Fibroblast of skin of left biceps (primary cell): ENCODE measurements around the gene WHAMM.
"Not testable (repeated sequence)": the region's sequence is repeated elsewhere in the genome, so short reads cannot be mapped to it uniquely, and the experiment has no call there.

Experiments used
- DNase-seq, 2 experiments: peaks; one replicate each; pipeline ENCODE4 v3.0.0-alpha.2; 2013; ENCODE audit warnings: low read depth in 2 of 2

WHAMM gene

DNA sequence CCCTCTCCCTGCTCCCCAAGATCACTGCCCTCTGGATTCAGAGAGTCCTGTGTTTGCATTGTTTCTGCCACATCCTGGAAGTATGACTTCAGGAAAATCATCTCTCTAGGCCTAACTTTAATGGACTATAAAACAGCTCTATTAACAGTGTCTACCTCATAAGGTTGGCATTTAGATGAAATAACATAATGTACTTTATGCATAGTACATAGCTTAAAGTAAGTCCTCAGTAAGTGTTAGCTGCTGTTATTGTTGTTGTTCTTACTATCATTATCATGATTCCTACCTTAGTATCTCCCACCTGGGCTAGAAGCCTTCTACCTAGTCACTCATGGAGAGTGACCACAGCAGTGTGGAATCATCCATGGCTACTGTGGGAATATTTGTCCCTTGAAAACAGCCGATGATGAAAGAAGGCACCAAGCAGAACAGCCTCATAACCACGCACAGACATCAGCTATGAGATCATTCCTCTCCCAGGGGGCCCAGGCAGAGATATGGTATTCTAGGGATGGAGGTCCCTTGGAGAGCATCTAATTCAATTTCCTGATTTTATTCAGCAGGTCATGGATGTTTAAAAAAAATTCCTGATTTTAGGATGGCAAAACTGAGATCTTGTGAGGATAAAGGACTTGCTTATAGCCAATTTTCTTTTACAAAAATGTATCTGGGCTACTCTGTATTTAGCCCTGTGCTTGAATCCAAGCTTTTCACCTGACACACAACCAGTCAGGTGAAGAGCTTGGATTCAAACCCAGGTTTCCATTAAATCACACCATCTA lies 5.4 kb upstream of the WHAMM start:
- no peak for DNase-seq

DNA sequence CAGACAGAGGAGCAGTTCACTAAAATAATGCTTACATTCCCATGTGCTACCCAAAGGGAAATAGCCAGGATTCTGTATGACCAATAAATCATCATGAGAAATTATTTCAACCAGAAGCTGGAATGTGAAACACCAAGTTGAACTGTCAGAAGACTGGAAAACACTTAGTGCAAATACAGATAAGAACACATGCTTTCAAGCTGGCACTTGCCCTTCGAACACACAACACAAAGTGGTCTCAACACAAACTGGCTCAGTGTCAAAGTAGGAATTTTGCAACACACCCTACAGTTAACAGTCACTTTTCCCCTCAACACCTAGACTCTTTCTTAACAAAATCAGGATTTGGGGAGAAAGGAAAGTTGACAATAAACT lies 4.9 kb upstream of the WHAMM start:
- DNase-seq, result no peak

DNA sequence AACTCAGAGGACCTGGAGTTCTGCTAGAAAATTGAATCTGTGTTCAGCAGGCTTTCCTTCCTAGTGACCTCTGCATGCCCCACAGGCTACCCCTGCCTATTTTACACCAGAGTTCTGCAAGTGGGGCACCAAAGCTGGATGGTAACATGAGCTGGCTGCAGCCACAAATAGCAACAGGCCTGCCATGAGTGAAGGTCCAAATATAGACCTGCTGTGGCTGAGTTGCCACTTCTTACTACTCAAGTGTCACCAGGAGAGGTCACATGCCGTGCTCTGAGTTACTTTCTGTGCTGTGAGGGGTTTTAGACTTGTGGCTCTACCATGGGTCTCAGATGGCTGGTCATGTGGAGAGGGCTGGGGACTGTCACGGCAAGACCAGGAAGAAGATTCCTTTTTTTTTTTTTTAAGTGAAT lies 3.4 kb upstream of the WHAMM start, which contains the start of gene FSD2:
Gene FSD2 (minus strand): TSS at position 76 of the 413 bp plus-strand sequence. CDS start 18,679 bp downstream, outside the sequence.
- DNase-seq, result no peak

DNA sequence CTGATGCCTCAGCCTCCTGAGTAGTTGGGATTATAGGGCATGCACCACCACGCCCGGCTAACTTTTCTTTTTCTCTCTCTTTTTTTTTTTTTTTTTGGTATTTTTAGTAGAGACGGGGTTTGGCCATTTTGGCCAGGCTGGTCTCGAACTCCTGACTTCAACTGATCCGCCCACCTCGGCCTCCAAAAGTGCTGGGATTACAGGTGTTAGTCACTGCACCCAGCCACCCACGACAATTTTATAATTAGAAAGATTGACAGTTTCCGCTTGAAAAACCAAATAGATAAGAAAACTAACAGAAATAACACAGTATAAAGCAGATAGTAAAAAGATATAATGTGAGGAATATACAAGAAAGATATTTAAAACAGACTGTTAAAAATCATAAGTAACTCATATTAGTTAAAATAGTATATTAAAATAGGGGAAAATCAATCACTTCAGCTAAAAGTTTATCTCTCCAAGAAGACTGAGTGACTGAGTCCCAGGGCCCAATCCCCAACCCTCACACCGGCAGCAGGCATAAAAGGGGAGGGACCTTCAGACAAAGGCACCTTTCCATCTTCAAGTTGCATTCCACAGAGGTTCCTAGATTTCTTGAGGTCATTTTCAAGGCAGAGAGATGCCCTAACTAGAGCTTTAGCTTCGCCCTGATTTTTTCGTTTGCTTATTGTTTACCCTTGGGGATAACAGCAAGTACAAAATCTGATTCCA lies 1.4 kb upstream of the WHAMM start:
- no peak for DNase-seq

DNA sequence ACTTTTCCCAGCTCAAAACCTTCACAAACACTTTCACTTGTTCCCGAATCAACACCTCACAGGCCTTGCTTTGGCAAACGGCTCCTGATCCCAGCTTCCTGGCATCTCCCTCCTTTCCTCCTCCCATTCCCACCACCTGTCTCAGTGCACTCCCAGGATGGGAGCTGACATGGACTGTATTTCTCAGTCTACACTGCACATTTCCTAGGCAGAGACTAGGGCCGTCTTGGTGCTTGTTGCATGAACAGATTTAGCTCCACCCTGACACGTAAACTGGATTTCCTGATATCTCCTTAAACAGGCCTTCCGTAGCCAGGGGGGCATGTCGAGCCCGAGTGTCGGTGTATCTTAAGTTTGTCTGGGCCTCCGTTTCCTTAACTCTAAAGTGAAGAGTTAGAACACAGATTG lies 790 bp upstream of the WHAMM start:
- DNase-seq, result no peak

DNA sequence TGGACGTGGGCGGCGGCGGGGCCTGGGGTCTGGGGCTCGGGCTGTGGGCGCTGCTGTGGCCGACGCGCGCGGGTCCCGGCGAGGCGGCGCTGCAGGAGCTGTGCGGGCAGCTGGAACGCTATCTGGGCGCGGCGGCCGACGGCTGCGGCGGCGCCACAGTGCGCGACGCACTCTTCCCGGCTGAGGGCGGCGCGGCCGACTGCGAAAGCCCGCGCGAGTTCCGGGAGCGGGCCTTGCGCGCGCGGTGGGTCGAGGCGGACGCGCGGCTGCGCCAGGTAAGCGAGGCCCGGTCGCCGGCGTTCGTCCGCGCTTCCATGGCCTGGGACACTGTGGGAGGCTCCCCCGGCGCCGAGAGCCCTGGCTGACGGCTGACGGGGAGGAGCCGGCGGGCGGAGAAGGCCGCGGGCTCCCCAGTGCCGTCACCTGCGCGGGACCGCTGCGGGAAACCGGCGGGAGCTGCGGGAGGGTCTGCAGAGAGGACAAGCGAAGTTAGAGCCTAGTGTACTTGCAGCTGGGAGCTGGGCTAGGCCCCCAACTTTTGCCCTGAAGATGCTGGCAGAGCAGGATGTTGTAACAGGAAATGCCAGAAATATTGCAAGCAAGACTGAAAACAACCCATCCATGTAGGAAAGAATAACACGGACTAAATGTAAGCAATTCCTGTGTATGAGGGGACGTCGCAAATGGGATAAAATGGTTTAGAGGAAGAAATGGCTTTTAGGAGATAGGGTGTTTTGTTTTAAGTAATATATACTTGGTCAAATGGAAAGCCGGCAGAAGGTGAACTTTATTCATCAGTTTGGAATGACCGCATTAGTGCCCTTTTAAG lies 847 bp downstream of the WHAMM start:
- DNase-seq, result peak in 1 of 2 experiments; percentile 25

DNA sequence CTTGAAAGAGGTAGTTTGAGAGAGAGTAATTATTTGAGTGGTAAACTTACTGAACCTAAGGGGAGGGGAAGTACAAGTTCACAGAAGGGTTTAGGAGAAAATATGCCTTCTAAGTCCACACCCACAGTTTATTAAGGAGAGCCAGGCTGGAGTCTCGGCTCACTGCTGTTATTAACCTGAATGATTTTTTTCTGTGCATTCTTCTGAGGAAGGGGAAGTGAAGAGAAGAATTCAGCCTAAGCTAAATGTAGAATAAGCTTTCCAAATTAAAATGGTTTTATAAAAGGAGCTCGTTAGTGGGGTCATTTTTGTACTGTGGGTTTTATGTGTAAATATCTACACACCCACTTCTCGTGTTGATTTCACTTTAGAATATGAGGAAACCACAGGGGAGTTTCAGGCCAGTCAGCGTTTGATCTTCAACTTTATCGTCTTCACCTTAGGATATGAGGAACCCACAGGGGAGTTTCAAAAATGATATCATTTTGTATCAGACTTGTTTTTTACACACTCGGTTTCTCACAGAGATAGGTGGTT lies 1.5 kb downstream of the WHAMM start:
- no peak for DNase-seq

DNA sequence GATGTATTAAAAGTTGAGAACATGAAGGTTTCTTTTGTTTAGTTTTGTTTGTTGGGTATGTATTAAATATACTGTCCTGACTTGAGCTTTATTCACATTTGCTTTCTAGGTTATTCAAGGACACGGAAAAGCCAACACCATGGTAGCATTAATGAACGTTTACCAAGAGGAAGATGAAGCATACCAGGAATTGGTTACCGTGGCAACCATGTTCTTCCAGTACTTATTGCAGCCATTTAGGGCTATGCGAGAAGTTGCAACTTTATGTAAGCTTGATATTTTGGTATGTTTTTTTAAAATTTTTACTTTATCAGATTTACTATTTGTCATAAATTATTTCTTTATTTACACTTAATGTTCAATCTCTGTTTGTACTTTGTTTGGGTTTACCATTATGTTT lies 3.6 kb downstream of the WHAMM start:
- no peak for DNase-seq

DNA sequence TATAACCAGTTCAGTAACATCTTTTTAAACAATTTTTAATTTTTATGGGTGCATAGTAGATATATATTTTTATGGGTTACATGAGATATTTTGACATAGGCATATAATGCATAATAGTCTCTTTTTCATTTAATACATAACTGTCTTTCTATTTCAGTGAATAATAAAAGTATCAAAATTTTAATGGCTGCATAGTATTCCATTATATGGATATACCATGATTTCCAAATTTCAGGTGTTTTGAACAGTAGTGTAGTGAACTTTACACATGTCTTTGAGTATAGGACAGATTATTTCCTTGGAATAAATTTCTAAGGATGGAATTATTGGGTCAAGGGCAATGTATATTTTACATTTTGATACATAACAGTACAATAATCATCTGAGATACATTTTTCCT lies 10.7 kb downstream of the WHAMM start:
- DNase-seq, result no peak

DNA sequence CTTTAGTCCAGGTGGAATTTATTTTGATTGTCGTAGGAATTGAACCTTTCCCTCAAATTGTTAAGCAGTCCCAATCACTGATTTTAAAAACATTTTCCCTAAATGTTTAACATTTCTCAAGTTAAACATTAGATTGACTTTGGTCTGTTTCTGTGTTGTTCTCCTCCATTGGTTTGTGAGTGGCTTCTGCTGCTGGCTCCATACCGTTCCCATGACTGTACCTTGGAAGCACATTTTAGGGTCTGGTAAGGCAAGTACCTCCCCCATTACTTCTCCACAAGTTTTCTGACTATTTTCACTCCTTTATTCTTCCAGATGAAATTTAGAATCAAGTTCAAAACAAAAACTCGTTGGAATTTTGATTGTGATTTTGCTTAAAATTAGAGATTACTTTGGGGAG lies 12.0 kb downstream of the WHAMM start:
- not testable (repeated sequence) for DNase-seq

DNA sequence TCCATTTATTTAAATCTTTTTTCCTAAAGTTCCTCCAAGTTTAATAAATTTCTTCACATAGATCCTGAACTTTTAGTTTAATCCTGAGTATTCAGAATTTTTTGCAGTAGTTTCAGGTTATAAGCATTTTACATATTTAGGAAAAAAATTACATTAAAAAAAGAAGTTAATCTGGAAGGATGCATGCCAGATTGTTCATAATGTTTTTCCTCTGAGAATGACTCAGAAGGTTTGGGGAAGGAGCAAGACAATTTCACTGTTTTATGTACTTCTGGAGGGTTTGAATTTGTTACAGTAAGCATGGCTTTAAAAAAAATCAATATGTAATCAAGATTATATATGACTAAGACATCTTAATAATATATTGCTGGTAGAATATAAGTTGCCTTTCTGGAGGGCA lies 12.4 kb downstream of the WHAMM start:
- DNase-seq, result not testable (repeated sequence)

DNA sequence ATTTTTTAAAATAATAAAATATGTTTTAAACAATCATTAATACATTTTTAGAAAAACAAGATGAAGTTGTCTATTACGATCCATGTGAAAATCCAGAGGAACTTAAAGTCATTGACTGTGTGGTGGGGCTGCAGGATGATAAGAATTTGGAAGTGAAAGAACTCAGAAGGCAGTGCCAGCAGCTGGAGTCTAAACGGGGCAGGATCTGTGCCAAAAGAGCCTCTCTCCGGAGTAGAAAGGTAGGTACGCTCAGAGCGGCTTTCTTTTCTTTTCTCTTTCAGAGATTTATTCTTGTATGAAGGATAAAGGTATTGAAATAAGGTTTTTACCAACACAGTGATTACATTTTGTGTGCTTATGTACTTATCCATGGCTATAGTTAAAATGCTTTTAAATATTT lies 13.6 kb downstream of the WHAMM start:
- DNase-seq, result no peak

DNA sequence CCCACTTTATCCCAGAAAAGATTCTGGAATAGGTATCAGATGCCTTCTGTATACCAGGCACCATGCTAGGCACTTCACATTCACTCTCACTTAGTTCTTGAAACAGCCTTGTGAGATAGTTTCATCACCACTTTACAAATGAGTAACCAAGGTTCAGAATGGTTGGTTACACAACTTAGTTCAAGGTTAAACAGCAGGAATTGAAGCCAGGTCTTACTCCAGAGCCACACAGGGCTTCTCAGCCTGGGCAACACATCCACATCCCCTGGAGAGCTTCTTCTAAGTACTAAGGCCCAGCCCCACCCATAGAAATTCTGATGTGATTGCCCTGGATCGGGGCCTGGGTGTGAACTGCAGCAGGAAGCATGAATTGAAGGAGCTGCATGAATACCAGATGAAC lies 18.6 kb downstream of the WHAMM start:
- no peak for DNase-seq

DNA sequence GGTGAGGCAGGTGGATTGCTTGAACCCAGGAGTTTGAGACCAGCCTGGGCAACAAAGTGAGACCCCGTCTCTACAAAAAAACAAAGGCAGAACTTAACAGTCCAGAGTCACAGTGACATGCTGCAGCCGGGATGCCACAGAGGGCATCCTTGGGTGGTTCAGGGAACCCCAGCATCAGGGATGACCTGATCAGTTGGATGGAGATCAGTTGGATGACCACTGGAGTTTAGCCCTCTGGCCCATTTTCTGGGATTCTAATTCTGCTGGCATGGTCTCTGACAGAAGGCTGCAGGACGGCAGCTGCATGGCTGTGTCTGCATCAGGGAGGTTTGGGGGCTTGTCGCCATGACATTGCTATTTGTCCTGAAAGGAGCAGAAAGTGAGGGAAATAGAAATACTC lies 19.8 kb downstream of the WHAMM start:
- DNase-seq, result no peak

DNA sequence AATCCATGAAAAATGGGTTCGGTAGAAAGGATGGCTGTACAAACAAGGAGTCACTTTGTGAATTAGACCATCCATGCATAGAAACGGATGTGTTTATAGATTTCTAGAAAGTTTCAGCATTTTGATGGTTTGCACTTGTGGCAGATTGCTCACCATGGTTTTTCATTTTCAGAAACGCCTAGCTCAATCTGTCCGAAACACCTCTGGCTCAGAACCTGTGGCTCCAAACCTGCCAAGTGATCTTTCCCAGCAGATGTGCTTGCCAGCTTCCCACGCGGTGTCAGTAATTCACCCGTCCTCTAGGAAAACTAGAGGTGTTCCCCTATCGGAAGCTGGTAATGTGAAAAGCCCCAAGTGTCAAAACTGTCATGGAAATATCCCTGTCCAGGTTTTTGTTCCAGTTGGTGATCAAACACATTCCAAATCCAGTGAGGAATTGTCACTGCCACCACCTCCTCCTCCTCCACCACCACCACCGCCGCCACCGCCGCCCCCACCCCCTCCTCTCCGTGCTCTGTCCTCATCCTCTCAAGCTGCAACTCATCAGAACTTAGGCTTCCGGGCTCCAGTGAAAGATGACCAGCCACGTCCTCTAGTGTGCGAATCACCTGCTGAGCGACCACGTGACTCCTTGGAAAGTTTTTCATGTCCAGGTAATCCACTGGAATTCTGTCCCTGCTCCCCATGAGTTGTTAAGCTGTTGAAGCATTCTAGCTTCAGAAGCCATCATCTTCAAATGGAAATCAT lies 21.2 kb downstream of the WHAMM start:
- DNase-seq, result no peak

DNA sequence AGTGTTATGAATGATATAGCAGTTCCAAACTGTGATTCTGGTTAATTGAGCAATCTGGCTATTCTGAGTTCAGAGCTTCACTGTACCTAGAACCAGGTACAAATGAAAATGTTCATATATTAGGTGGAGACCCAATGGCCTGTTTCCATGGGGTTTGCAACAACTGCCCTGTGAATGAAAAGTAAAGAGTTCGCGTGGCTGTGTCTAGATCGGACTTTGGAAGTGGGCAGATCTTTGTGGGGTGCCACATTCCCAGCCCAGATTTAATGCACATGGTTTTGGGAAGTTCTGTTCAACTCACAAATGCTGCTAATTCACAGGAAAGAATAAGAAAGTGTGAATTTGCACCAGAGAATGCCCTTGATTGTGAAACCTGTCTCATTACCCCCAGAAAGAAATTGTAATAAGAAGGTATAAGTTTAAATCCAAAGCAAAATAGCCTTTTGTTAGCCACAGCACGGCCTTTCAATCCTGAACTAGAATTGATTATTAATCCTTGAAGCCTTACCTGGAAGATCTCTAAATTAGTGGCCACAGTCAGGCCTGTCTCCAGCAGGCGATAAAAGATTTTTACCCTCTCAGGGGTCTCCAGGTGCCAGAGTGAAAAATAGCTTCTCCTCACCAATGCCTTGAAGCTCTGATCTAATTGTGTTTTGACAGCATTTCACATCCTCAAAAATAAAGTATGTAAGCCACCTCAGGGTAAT lies 22.6 kb downstream of the WHAMM start:
- no peak for DNase-seq

DNA sequence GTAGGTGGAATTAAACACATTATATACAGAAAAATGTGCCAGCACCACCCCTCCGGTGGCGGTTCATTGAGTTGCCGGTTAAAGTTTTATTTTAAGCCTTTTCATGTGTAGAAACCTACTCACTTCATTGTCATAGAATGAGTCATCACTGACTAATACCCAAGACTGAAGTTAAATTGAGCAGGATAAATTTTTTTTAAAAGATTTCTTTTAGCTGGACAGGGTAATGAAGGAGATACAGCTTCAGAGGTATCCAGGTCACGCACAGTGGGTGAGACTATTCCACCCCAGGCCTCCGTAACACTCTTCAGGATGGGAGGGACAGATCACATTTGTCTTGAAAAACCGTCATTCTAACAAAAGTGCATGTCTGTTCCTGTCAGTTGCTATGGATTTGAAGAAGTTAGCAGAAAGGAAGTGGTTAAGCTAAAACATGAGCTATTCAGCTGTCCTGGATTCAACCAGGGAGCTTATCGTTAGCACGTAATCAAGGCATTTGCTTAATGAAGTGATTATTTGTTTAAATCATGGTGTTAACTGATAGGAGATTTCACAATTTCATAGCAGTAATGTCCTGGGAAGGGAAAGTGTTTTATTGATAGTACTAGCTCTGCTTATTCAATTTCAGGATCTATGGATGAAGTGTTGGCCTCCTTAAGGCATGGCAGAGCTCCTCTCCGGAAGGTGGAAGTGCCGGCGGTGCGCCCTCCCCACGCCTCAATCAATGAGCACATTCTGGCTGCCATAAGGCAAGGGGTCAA lies 23.4 kb downstream of the WHAMM start:
- DNase-seq, result peak; percentile 66 to 67

DNA sequence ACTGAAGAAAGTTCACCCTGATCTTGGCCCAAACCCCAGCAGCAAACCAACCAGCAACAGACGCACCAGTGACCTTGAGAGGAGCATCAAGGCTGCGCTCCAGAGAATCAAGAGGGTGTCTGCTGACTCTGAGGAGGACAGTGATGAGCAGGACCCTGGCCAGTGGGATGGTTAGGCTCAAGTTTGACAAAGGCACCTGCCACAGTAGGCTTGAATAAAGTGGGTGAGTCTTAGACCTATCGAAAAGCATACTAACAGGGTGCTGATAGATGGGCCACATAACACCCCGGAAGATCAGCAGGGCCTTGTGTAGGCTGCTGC lies 23.9 kb downstream of the WHAMM start:
- DNase-seq, result no peak

DNA sequence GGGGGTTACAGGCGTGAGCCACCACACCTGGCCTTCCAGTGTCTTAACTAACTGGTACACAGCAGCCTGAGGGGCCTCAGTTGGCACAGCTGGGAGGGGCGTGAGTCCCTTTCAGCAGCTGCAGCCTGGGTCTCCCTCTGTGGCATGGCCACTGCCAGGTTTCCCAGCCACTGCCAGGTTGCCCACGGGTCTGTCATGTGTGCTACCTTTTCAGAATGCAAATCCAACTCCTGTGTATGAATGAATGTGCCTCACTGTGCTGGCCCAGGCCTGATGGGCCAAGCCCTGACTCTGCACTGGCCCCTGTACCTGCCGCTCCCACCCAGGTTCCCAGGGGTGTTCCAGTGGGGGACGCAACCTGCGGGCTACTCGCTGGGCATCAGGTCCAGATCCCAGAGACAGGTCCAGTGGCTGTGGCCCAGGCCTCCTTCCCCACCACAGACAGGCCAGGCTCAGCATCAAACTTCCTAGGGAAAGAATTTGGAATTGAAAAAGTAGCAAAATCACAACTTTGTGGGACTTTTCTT lies 26.0 kb downstream of the WHAMM start:
- DNase-seq, result no peak
